Activated T-helper 2 cell treated with anti-CD3 and anti-CD28 coated beads, Interferon-gamma antibody, Interleukin-2, Interleukin-4, amounts not matched to agents 10 μg/mL and 5 μg/mL and 100 μg/mL, durations not matched to agents 14 hours and 24 hours and 36 hours (primary cell): Measurements from ENCODE around the gene POU6F2. TPM values are rescaled to one million over a fixed set of nuclear protein-coding genes. Genes with fewer than 3 reads are reported as not detected.

Source experiments
- DNase-seq: peaks from one replicate; pipeline ENCODE4 v3.0.0; 2021; ENCODE audit warnings: low spot score
- H3K27ac Mint-ChIP-seq: one replicate; pipeline ENCODE4 v1.8.0; 2021; ENCODE audit warnings: mixed read lengths
- H3K27me3 Mint-ChIP-seq: one replicate; pipeline ENCODE4 v1.8.0; 2021; ENCODE audit warnings: low read depth, mixed read lengths
- H3K36me3 Mint-ChIP-seq: one replicate; pipeline ENCODE4 v1.8.0; 2021; ENCODE audit warnings: low read depth, mixed read lengths
- H3K4me1 Mint-ChIP-seq: one replicate; pipeline ENCODE4 v1.8.0; 2021; ENCODE audit warnings: low read depth, mixed read lengths
- H3K4me3 Mint-ChIP-seq: one replicate; pipeline ENCODE4 v1.8.0; 2021; ENCODE audit warnings: low read depth, mild to moderate bottlenecking, moderate library complexity, mixed read lengths
- H3K9me3 Mint-ChIP-seq: one replicate; pipeline ENCODE4 v1.8.0; 2021; ENCODE audit warnings: mixed read lengths
- intact Hi-C: fragments of 100-400 bp; cut with micrococcal nuclease; formaldehyde crosslinking; loops from one replicate; pipeline ENCODE4 v1.15.1; 2023
- total RNA-seq: library from RNA; stranded (reverse); gene quantifications from 2 replicates; pipeline ENCODE4 v1.2.3, GENCODE V29; 2022

The POU6F2 gene
- total RNA-seq, 1 donor from 2014 or later = 0.27 TPM

- H3K4me3 Mint-ChIP-seq = no peak overlapping the region
- intact Hi-C loops = no loop called here
- no peak overlapping the region for H3K27ac Mint-ChIP-seq
- no peak for DNase-seq
- no peaks in the 10 kb centered on the region for H3K36me3 Mint-ChIP-seq
- no peaks in the 10 kb centered on the region for H3K4me1 Mint-ChIP-seq
- H3K27me3 Mint-ChIP-seq = no peaks in the 10 kb centered on the region
- H3K9me3 Mint-ChIP-seq = no peaks in the 10 kb centered on the region
Observed at GRCh38 chr7:39233851-39234529, 256.3 kb downstream of the POU6F2 start.

- Mint-ChIP-seq H3K9me3 (no peaks in the 10 kb centered on the region), H3K4me1 (no peaks in the 10 kb centered on the region), H3K4me3 (no peak overlapping the region), H3K27ac (no peak overlapping the region), H3K36me3 (no peaks in the 10 kb centered on the region), H3K27me3 (no peaks in the 10 kb centered on the region)
- no peak for DNase-seq
- intact Hi-C loops = no loop called here
Observed at GRCh38 chr7:39238234-39238869, 260.6 kb downstream of the POU6F2 start.

- DNase-seq = no peak
- Mint-ChIP-seq H3K36me3 (no peaks in the 10 kb centered on the region), H3K4me1 (no peaks in the 10 kb centered on the region), H3K27me3 (peaks cover 1% of the 10 kb centered on the region), H3K9me3 (no peaks in the 10 kb centered on the region), H3K4me3 (no peak overlapping the region), H3K27ac (no peak overlapping the region)
- intact Hi-C loops = no loop called here
Observed at GRCh38 chr7:39240864-39241263, 263.2 kb downstream of the POU6F2 start.

- peaks cover 2% of the 10 kb centered on the region for H3K4me1 Mint-ChIP-seq
- H3K9me3 Mint-ChIP-seq = no peaks in the 10 kb centered on the region
- no peak overlapping the region for H3K27ac Mint-ChIP-seq
- intact Hi-C loops = no loop called here
- no peak overlapping the region for H3K4me3 Mint-ChIP-seq
- peaks cover 1% of the 10 kb centered on the region for H3K27me3 Mint-ChIP-seq
- no peak for DNase-seq
- no peaks in the 10 kb centered on the region for H3K36me3 Mint-ChIP-seq
Observed at GRCh38 chr7:39247576-39247975, 269.9 kb downstream of the POU6F2 start.

- Mint-ChIP-seq H3K36me3 (no peaks in the 10 kb centered on the region), H3K9me3 (no peaks in the 10 kb centered on the region), H3K27ac (no peak overlapping the region), H3K4me1 (peaks cover 2% of the 10 kb centered on the region), H3K27me3 (peaks cover 1% of the 10 kb centered on the region), H3K4me3 (no peak overlapping the region)
- no peak for DNase-seq
- intact Hi-C loops = no loop called here
Observed at GRCh38 chr7:39248041-39248691, 270.5 kb downstream of the POU6F2 start.

- no peaks in the 10 kb centered on the region for H3K9me3 Mint-ChIP-seq
- peaks cover 2% of the 10 kb centered on the region for H3K4me1 Mint-ChIP-seq
- peaks cover 1% of the 10 kb centered on the region for H3K27me3 Mint-ChIP-seq
- no peak overlapping the region for H3K27ac Mint-ChIP-seq
- intact Hi-C loops = no loop called here
- no peak for DNase-seq
- H3K4me3 Mint-ChIP-seq = no peak overlapping the region
- H3K36me3 Mint-ChIP-seq = no peaks in the 10 kb centered on the region
Observed at GRCh38 chr7:39248692-39249090, 271.0 kb downstream of the POU6F2 start.

- Mint-ChIP-seq H3K9me3 (no peaks in the 10 kb centered on the region), H3K4me3 (no peak overlapping the region), H3K4me1 (peaks cover 2% of the 10 kb centered on the region), H3K27ac (no peak overlapping the region), H3K27me3 (peaks cover 1% of the 10 kb centered on the region), H3K36me3 (no peaks in the 10 kb centered on the region)
- intact Hi-C loops = no loop called here
- no peak for DNase-seq
Observed at GRCh38 chr7:39249635-39250152, 272.0 kb downstream of the POU6F2 start.

- H3K27me3 Mint-ChIP-seq = no peaks in the 10 kb centered on the region
- no peak overlapping the region for H3K4me3 Mint-ChIP-seq
- DNase-seq = no peak
- H3K4me1 Mint-ChIP-seq = peaks cover 2% of the 10 kb centered on the region
- no peaks in the 10 kb centered on the region for H3K9me3 Mint-ChIP-seq
- H3K36me3 Mint-ChIP-seq = no peaks in the 10 kb centered on the region
- intact Hi-C loops = no loop called here
- H3K27ac Mint-ChIP-seq = no peak overlapping the region
Observed at GRCh38 chr7:39252916-39253315, 275.2 kb downstream of the POU6F2 start.

GRCh38 chr7:39259391-39260003 lies 281.8 kb downstream of the POU6F2 start:
- no peaks in the 10 kb centered on the region for H3K27me3 Mint-ChIP-seq
- no peaks in the 10 kb centered on the region for H3K4me1 Mint-ChIP-seq
- H3K27ac Mint-ChIP-seq = no peak overlapping the region
- intact Hi-C loops = no loop called here
- H3K36me3 Mint-ChIP-seq = no peaks in the 10 kb centered on the region
- no peak overlapping the region for H3K4me3 Mint-ChIP-seq
- no peaks in the 10 kb centered on the region for H3K9me3 Mint-ChIP-seq
- no peak for DNase-seq

- no peak for DNase-seq
- no peak overlapping the region for H3K4me3 Mint-ChIP-seq
- H3K36me3 Mint-ChIP-seq = no peaks in the 10 kb centered on the region
- H3K4me1 Mint-ChIP-seq = no peaks in the 10 kb centered on the region
- intact Hi-C loops = no loop called here
- no peak overlapping the region for H3K27ac Mint-ChIP-seq
- H3K9me3 Mint-ChIP-seq = no peaks in the 10 kb centered on the region
- H3K27me3 Mint-ChIP-seq = no peaks in the 10 kb centered on the region
Observed at GRCh38 chr7:39260279-39260844, 282.7 kb downstream of the POU6F2 start.

GRCh38 chr7:39261771-39262170 lies 284.1 kb downstream of the POU6F2 start:
- Mint-ChIP-seq H3K27ac (no peak overlapping the region), H3K4me1 (no peaks in the 10 kb centered on the region)
- intact Hi-C loops = no loop called here

GRCh38 chr7:39265641-39266591 lies 288.2 kb downstream of the POU6F2 start:
- Mint-ChIP-seq H3K36me3 (no peaks in the 10 kb centered on the region), H3K27ac (no peak overlapping the region), H3K9me3 (no peaks in the 10 kb centered on the region), H3K27me3 (no peaks in the 10 kb centered on the region), H3K4me1 (no peaks in the 10 kb centered on the region), H3K4me3 (no peak overlapping the region)
- no peak for DNase-seq
- intact Hi-C loops = no loop called here

More at GRCh38 chr7:39261771-39262170, 284.1 kb downstream of the POU6F2 start:
- Mint-ChIP-seq H3K27me3 (no peaks in the 10 kb centered on the region), H3K36me3 (no peaks in the 10 kb centered on the region), H3K9me3 (no peaks in the 10 kb centered on the region), H3K4me3 (no peak overlapping the region)
- no peak for DNase-seq
